Epithelial cell of prostate (primary cell): ENCODE results near the gene KRT31.
A peak's percentile ranks its signal among the peaks of the same experiment; 100 is the strongest.
"Not testable (repeated sequence)": the region's sequence is repeated elsewhere in the genome, so short reads cannot be mapped to it uniquely, and the experiment has no call there.

Experiments used
- DNase-seq: peaks from one replicate; pipeline ENCODE4 v3.0.0-alpha.2; 2011; ENCODE audit warnings: low read depth, low spot score
- H3K27ac ChIP-seq: fragments of 450-650 bp; 2 replicates; pipeline ENCODE4 v1.5.1; 2017; ENCODE audit warnings: mild to moderate bottlenecking

The KRT31 gene

GRCh38 chr17:41350381-41350878 is 47.0 kb downstream of the KRT31 start, which contains the start of gene KRT33A:
KRT33A (minus strand) TSS chr17:41350828; CDS start chr17:41350767, 61 bp downstream.
- DNase-seq, H3K27ac ChIP-seq: not testable (repeated sequence)

- peak overlapping the region; percentile 45 for H3K27ac ChIP-seq
These were observed 49.3 kb downstream of the KRT31 start for GRCh38 chr17:41347869-41348760.

GRCh38 chr17:41346421-41346820 is 51.0 kb downstream of the KRT31 start:
- DNase-seq, H3K27ac ChIP-seq: not testable (repeated sequence)

More at GRCh38 chr17:41347869-41348760, 49.3 kb downstream of the KRT31 start:
- no peak for DNase-seq

GRCh38 chr17:41345992-41346391 is 51.4 kb downstream of the KRT31 start:
- DNase-seq, result no peak
- H3K27ac ChIP-seq, result no peak overlapping the region
